HUES6 (cell line): Measurements from ENCODE around the gene GRIA1.

Experiments used
- H3K27ac ChIP-seq: 2 replicates; pipeline ENCODE4 v1.7.0; 2013; ENCODE audit warnings: low read depth, mild to moderate bottlenecking, low read length, inconsistent platforms
- H3K27me3 ChIP-seq: 2 replicates; pipeline ENCODE4 v1.6.1; 2013; ENCODE audit warnings: low read length; ENCODE audit not compliant: control insufficient read depth, insufficient read depth
- H3K36me3 ChIP-seq: 2 replicates; pipeline ENCODE4 v1.6.1; 2013; ENCODE audit warnings: low read length; ENCODE audit not compliant: control insufficient read depth, insufficient read depth
- H3K4me1 ChIP-seq: 2 replicates; pipeline ENCODE4 v1.6.1; 2013; ENCODE audit warnings: low read length; ENCODE audit not compliant: control insufficient read depth, insufficient read depth
- H3K4me3 ChIP-seq: 2 replicates; pipeline ENCODE4 v1.5.1; 2013; ENCODE audit warnings: low read depth, low read length
- H3K9ac ChIP-seq: one replicate; pipeline ENCODE4 v1.6.1; 2013; ENCODE audit warnings: mild to moderate bottlenecking, low read length
- H3K9me3 ChIP-seq: 2 replicates; pipeline ENCODE4 v1.6.1; 2013; ENCODE audit warnings: low read depth, low read length; ENCODE audit not compliant: control insufficient read depth, insufficient read depth

GRIA1 gene

GRCh38 chr5:153796527-153796926, 306.1 kb downstream of the GRIA1 start:
- Histone ChIP-seq H3K9me3 (no peaks in the 10 kb centered on the region), H3K36me3 (no peaks in the 10 kb centered on the region), H3K4me1 (no peaks in the 10 kb centered on the region)

GRCh38 chr5:153797484-153797883, 307.0 kb downstream of the GRIA1 start:
- H3K36me3 ChIP-seq = no peaks in the 10 kb centered on the region
- no peak overlapping the region for H3K4me3 ChIP-seq
- H3K4me1 ChIP-seq = no peaks in the 10 kb centered on the region
- no peak overlapping the region for H3K27ac ChIP-seq
- H3K27me3 ChIP-seq = no peaks in the 10 kb centered on the region
- H3K9me3 ChIP-seq = no peaks in the 10 kb centered on the region
- H3K9ac ChIP-seq = no peak overlapping the region

More at GRCh38 chr5:153796527-153796926, 306.1 kb downstream of the GRIA1 start:
- no peak overlapping the region for H3K4me3 ChIP-seq
- H3K27me3 ChIP-seq = no peaks in the 10 kb centered on the region
- H3K9ac ChIP-seq = no peak overlapping the region
- no peak overlapping the region for H3K27ac ChIP-seq

GRCh38 chr5:153798830-153799229, 308.4 kb downstream of the GRIA1 start:
- H3K9me3 ChIP-seq = no peaks in the 10 kb centered on the region
- no peaks in the 10 kb centered on the region for H3K36me3 ChIP-seq
- H3K4me3 ChIP-seq = no peak overlapping the region
- H3K27me3 ChIP-seq = no peaks in the 10 kb centered on the region
- H3K9ac ChIP-seq = no peak overlapping the region
- no peak overlapping the region for H3K27ac ChIP-seq
- H3K4me1 ChIP-seq = no peaks in the 10 kb centered on the region

GRCh38 chr5:153799466-153799865, 309.0 kb downstream of the GRIA1 start:
- no peak overlapping the region for H3K27ac ChIP-seq
- H3K36me3 ChIP-seq = no peaks in the 10 kb centered on the region
- H3K9ac ChIP-seq = no peak overlapping the region
- no peaks in the 10 kb centered on the region for H3K4me1 ChIP-seq
- no peaks in the 10 kb centered on the region for H3K27me3 ChIP-seq
- H3K9me3 ChIP-seq = no peaks in the 10 kb centered on the region
- H3K4me3 ChIP-seq = no peak overlapping the region

- H3K36me3 ChIP-seq = no peaks in the 10 kb centered on the region
- H3K4me1 ChIP-seq = no peaks in the 10 kb centered on the region
- no peak overlapping the region for H3K27ac ChIP-seq
- no peaks in the 10 kb centered on the region for H3K27me3 ChIP-seq
- H3K9me3 ChIP-seq = no peaks in the 10 kb centered on the region
- H3K4me3 ChIP-seq = no peak overlapping the region
- H3K9ac ChIP-seq = no peak overlapping the region
Measured at GRCh38 chr5:153802050-153802821, 311.8 kb downstream of the GRIA1 start.

- Histone ChIP-seq H3K9ac (no peak overlapping the region), H3K4me3 (no peak overlapping the region), H3K9me3 (no peaks in the 10 kb centered on the region), H3K27ac (no peak overlapping the region), H3K27me3 (no peaks in the 10 kb centered on the region), H3K36me3 (no peaks in the 10 kb centered on the region), H3K4me1 (no peaks in the 10 kb centered on the region)
Measured at GRCh38 chr5:153807801-153808200, 317.3 kb downstream of the GRIA1 start.

GRCh38 chr5:153809166-153809565, 318.7 kb downstream of the GRIA1 start:
- Histone ChIP-seq H3K36me3 (no peaks in the 10 kb centered on the region), H3K27ac (no peak overlapping the region), H3K9me3 (no peaks in the 10 kb centered on the region), H3K9ac (no peak overlapping the region), H3K4me3 (no peak overlapping the region), H3K27me3 (no peaks in the 10 kb centered on the region), H3K4me1 (no peaks in the 10 kb centered on the region)

GRCh38 chr5:153813901-153814300, 323.4 kb downstream of the GRIA1 start:
- no peak overlapping the region for H3K4me3 ChIP-seq
- H3K9me3 ChIP-seq = no peaks in the 10 kb centered on the region
- no peaks in the 10 kb centered on the region for H3K36me3 ChIP-seq
- H3K9ac ChIP-seq = no peak overlapping the region
- H3K27me3 ChIP-seq = no peaks in the 10 kb centered on the region
- H3K27ac ChIP-seq = no peak overlapping the region
- H3K4me1 ChIP-seq = no peaks in the 10 kb centered on the region

- Histone ChIP-seq H3K36me3 (no peaks in the 10 kb centered on the region), H3K27ac (no peak overlapping the region), H3K9ac (no peak overlapping the region), H3K27me3 (no peaks in the 10 kb centered on the region), H3K9me3 (no peaks in the 10 kb centered on the region), H3K4me3 (no peak overlapping the region), H3K4me1 (no peaks in the 10 kb centered on the region)
Measured at GRCh38 chr5:153816870-153817269, 326.4 kb downstream of the GRIA1 start.

- no peaks in the 10 kb centered on the region for H3K4me1 ChIP-seq
- no peak overlapping the region for H3K9ac ChIP-seq
- H3K36me3 ChIP-seq = no peaks in the 10 kb centered on the region
- no peak overlapping the region for H3K4me3 ChIP-seq
- no peak overlapping the region for H3K27ac ChIP-seq
- no peaks in the 10 kb centered on the region for H3K9me3 ChIP-seq
- H3K27me3 ChIP-seq = no peaks in the 10 kb centered on the region
Measured at GRCh38 chr5:153818626-153819025, 328.2 kb downstream of the GRIA1 start.

GRCh38 chr5:153823036-153823435, 332.6 kb downstream of the GRIA1 start:
- H3K4me1 ChIP-seq = peaks cover 16% of the 10 kb centered on the region
- H3K9me3 ChIP-seq = no peaks in the 10 kb centered on the region
- no peaks in the 10 kb centered on the region for H3K36me3 ChIP-seq
- H3K4me3 ChIP-seq = no peak overlapping the region
- no peak overlapping the region for H3K9ac ChIP-seq
- H3K27ac ChIP-seq = no peak overlapping the region
- no peaks in the 10 kb centered on the region for H3K27me3 ChIP-seq
